ENCODE measurements around the gene LAMA2. TPM values are rescaled to one million over a fixed set of nuclear protein-coding genes. Genes with fewer than 3 reads are reported as not detected.

Gene LAMA2
- total and polyA plus RNA-seq, 2 of the 8 experiments (the other 6 are each of a cell fraction or from before 2014, with no cell fraction given), result 1.3 to 3.8 TPM

DNA sequence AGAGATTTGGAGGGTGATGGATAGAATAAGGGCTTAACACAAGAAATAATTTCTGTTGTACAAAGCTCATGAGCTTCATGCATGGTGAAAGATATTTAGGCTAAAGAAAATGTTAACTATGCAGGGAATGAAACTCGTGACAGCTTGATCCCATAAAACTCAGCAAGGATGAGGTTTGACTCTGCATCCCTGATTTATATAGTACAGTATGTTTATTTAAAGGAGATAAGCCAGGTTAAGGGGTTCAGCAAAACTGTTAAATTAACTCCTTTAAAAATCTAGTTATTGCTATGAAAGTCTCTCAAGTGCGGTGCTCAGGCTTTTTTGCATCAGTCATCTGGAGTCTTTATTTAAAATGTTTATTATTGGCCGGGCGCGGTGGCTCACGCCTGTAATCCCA is 326.4 kb downstream of the LAMA2 start:
- no peak overlapping the region for H2BK12ac ChIP-seq (ENCODE audit: low read depth, low read length)
- H3K4me1 ChIP-seq (replicated peaks in 1 of 4; ENCODE audit: control insufficient read depth in 3 of 4, insufficient read depth in 4 of 4, low read length in 3 of 4), result no peaks in the 10 kb centered on the region
- H3K4me3 ChIP-seq (ENCODE audit: extremely low read depth in 1 of 4, insufficient read depth in 2 of 4, low read depth in 3 of 4, low read length in 4 of 4), result no peak overlapping the region
- WGBS, 2 experiments (ENCODE audit: extremely low coverage in 1 of 2, insufficient coverage in 1 of 2, insufficient read length in 1 of 2, insufficient replicate concordance in 2 of 2, low coverage in 1 of 2, low lambda C conversion rate in 2 of 2, missing lambda C conversion rate in 1 of 2), result 86% methylated on average over 6 of the region's 6 CpGs; no CpG with 5 or more reads in 1 of the 2 experiments
- H2AK5ac ChIP-seq (ENCODE audit: low read depth, low read length), result no peak overlapping the region
- H3K18ac ChIP-seq (ENCODE audit: extremely low read depth, low read length), result no peak overlapping the region
- no peaks in the 10 kb centered on the region for H3K9me3 ChIP-seq (ENCODE audit: insufficient read depth in 2 of 2, low read depth in 1 of 2, low read length in 1 of 2)
- H3K4ac ChIP-seq (replicated peaks; ENCODE audit: insufficient read length, low read depth, low read length), result no peak overlapping the region
- no peak overlapping the region for H2AFZ ChIP-seq (ENCODE audit: low read length)
- no peak for DNase-seq (ENCODE audit: low read depth in 1 of 2, low spot score in 2 of 2)
- H2BK120ac ChIP-seq (replicated peaks; ENCODE audit: low read depth, low read length), result no peak overlapping the region
- H4K20me1 ChIP-seq (replicated peaks in 1 of 2; ENCODE audit: control insufficient read depth in 1 of 2, insufficient read depth in 2 of 2, low read length in 2 of 2), result peaks cover 0 to 2% of the 10 kb centered on the region in 2 experiments
- no peak overlapping the region for H4K91ac ChIP-seq (replicated peaks; ENCODE audit: insufficient read length, low read length)
- no peak overlapping the region for H3K9ac ChIP-seq (replicated peaks in 1 of 4; ENCODE audit: extremely low read depth in 1 of 4, low read depth in 3 of 4, low read length in 3 of 4)
- no peaks in the 10 kb centered on the region for H3K79me2 ChIP-seq (ENCODE audit: control insufficient read depth in 1 of 2, insufficient read depth in 2 of 2, low read length in 2 of 2)
- no peak overlapping the region for H3K56ac ChIP-seq (replicated peaks; ENCODE audit: insufficient read length, low read depth, low read length)
- H4K8ac ChIP-seq (ENCODE audit: extremely low read depth, insufficient read depth, low read length), result no peak overlapping the region
- H3K79me1 ChIP-seq (ENCODE audit: low read depth, low read length), result no peaks in the 10 kb centered on the region
- H2BK20ac ChIP-seq (ENCODE audit: low read length), result no peak overlapping the region
- TF ChIP-seq ASH2L (IDR thresholded peaks at IDR 0.05; ENCODE audit: low read length) (no peak), GABPA (IDR thresholded peaks at IDR 0.05; ENCODE audit: borderline replicate concordance, insufficient read depth, low read length) (no peak)
- H4K5ac ChIP-seq (ENCODE audit: insufficient read length, low read depth, low read length), result no peak overlapping the region
- H3K27me3 ChIP-seq (replicated peaks in 1 of 4; ENCODE audit: control insufficient read depth in 3 of 4, extremely low read depth in 1 of 4, insufficient read depth in 3 of 4, low read length in 3 of 4), result no peaks in the 10 kb centered on the region
- H3K14ac ChIP-seq (ENCODE audit: insufficient read length), result no peak overlapping the region
- no peak overlapping the region for H2BK15ac ChIP-seq (ENCODE audit: low read length)
- no peaks in the 10 kb centered on the region for H3K23me2 ChIP-seq (ENCODE audit: low read depth, low read length)
- H3K36me3 ChIP-seq (ENCODE audit: control insufficient read depth in 2 of 4, insufficient read depth in 4 of 4, low read length in 3 of 4), result no peaks in the 10 kb centered on the region
- H3K23ac ChIP-seq (ENCODE audit: insufficient read length), result no peak overlapping the region
- CTCF ChIA-PET (ENCODE audit: partially characterized antibody), result no interaction called here
- no peak overlapping the region for H3K4me2 ChIP-seq (ENCODE audit: insufficient read depth in 1 of 2, low read depth in 2 of 2, low read length in 2 of 2)
- no peak overlapping the region for H2BK5ac ChIP-seq (ENCODE audit: low read depth, low read length)
- FAIRE-seq, result no peak
- H3K27ac ChIP-seq (ENCODE audit: low read depth, low read length), result no peak overlapping the region
- POLR2A ChIA-PET (ENCODE audit: partially characterized antibody), result no interaction called here
